HEK293 (cell line): ENCODE results near the gene TDG.

Experiments used
- CTCF ChIA-PET: fragments of 350-600 bp; formaldehyde crosslinking; extraction: SDS; loops from one replicate; lab custom pipeline; 2021; ENCODE audit warnings: antibody characterized with exemption; lab: Yijun Ruan, JAX
- POLR2A ChIA-PET: fragments of 300-600 bp; formaldehyde crosslinking; extraction: SDS; loops from one replicate; lab custom pipeline; 2020; ENCODE audit warnings: antibody characterized with exemption, inconsistent platforms; lab: Yijun Ruan, JAX
- H3K27ac ChIP-seq: fragments of 200-500 bp; sonication (Bioruptor generic); 2 replicates; pipeline ENCODE4 v1.5.1; 2014; ENCODE audit warnings: low read depth, low read length, control low read depth, inconsistent platforms; ENCODE audit errors: extremely low read depth
- H3K36me3 ChIP-seq, 2 experiments: fragments of 200-500 bp in 1 of 2; sonication (Bioruptor generic) in 1 of 2; 1 replicate in 1 of 2; 2 replicates in 1 of 2; pipeline ENCODE4 v1.5.1; 2014 to 2017; ENCODE audit warnings: inconsistent platforms in 2 of 2, low read length in 2 of 2; ENCODE audit not compliant: control insufficient read depth in 2 of 2, insufficient read depth in 1 of 2
- H3K4me1 ChIP-seq: fragments of 200-500 bp; sonication (Bioruptor generic); 2 replicates; pipeline ENCODE4 v1.5.1; 2014; ENCODE audit warnings: mild to moderate bottlenecking, low read length, inconsistent platforms; ENCODE audit not compliant: control insufficient read depth, insufficient read depth
- H3K4me3 ChIP-seq: 2 replicates; pipeline ENCODE4 v1.5.1; 2011; ENCODE audit warnings: low read depth, mild to moderate bottlenecking, control low read depth, low read length, moderate library complexity
- H3K9me3 ChIP-seq: fragments of 200-500 bp; sonication (Bioruptor generic); 2 replicates; pipeline ENCODE4 v1.5.1; 2014; ENCODE audit warnings: low read depth, low read length, inconsistent platforms; ENCODE audit not compliant: control insufficient read depth, insufficient read depth
- KLF10 ChIP-seq: fragments of 450-650 bp; IDR thresholded peaks from 2 replicates; pipeline ENCODE4 v1.5.1; 2018; ENCODE audit warnings: missing biosample characterization, mild to moderate bottlenecking, missing genetic modification characterization
- MYNN ChIP-seq: fragments of 450-650 bp; formaldehyde crosslinking; IDR thresholded peaks from 2 replicates; pipeline ENCODE4 v1.5.1; 2016; ENCODE audit warnings: missing biosample characterization, missing genetic modification characterization, borderline replicate concordance
- PRDM1 ChIP-seq: fragments of 450-650 bp; formaldehyde crosslinking; IDR thresholded peaks from 2 replicates; pipeline ENCODE4; 2016; ENCODE audit warnings: missing biosample characterization, missing genetic modification characterization
- SALL2 ChIP-seq: fragments of 450-650 bp; formaldehyde crosslinking; IDR thresholded peaks from 2 replicates; pipeline ENCODE4 v1.5.0; 2017; ENCODE audit warnings: missing biosample characterization, mild to moderate bottlenecking, missing genetic modification characterization, borderline replicate concordance
- SCRT1 ChIP-seq: fragments of 450-650 bp; formaldehyde crosslinking; IDR thresholded peaks from 2 replicates; pipeline ENCODE4 v1.5.1; 2016; ENCODE audit warnings: missing biosample characterization, missing genetic modification characterization, borderline replicate concordance
- SCRT2 ChIP-seq: fragments of 450-650 bp; formaldehyde crosslinking; IDR thresholded peaks from 2 replicates; pipeline ENCODE4 v1.5.1; 2016; ENCODE audit warnings: missing biosample characterization, missing genetic modification characterization
- ZBTB21 ChIP-seq: fragments of 450-650 bp; formaldehyde crosslinking; IDR thresholded peaks from 2 replicates; pipeline ENCODE4 v1.5.1; 2017; ENCODE audit warnings: missing biosample characterization, missing genetic modification characterization
- ZIC2 ChIP-seq: fragments of 450-650 bp; formaldehyde crosslinking; IDR thresholded peaks from 2 replicates; pipeline ENCODE4 v1.5.1; 2016; ENCODE audit warnings: missing biosample characterization, missing genetic modification characterization
- ZNF112 ChIP-seq: fragments of 450-650 bp; formaldehyde crosslinking; IDR thresholded peaks from 2 replicates; pipeline ENCODE4 v1.5.0; 2017; ENCODE audit warnings: missing biosample characterization, missing genetic modification characterization
- ZNF114 ChIP-seq: fragments of 450-650 bp; formaldehyde crosslinking; IDR thresholded peaks from 2 replicates; pipeline ENCODE4 v1.5.0; 2017; ENCODE audit warnings: missing biosample characterization, missing genetic modification characterization
- ZNF302 ChIP-seq: fragments of 450-650 bp; formaldehyde crosslinking; IDR thresholded peaks from 2 replicates; pipeline ENCODE4 v1.5.1; 2016; ENCODE audit warnings: missing biosample characterization, missing genetic modification characterization, low read depth
- ZNF404 ChIP-seq: fragments of 450-650 bp; formaldehyde crosslinking; IDR thresholded peaks from 2 replicates; pipeline ENCODE4 v1.5.1; 2017; ENCODE audit warnings: missing biosample characterization, missing genetic modification characterization
- ZNF423 ChIP-seq: fragments of 450-650 bp; formaldehyde crosslinking; IDR thresholded peaks from 2 replicates; pipeline ENCODE4 v1.5.1; 2016; ENCODE audit warnings: missing biosample characterization, missing genetic modification characterization
- ZNF530 ChIP-seq: fragments of 450-650 bp; formaldehyde crosslinking; IDR thresholded peaks from 2 replicates; pipeline ENCODE4 v1.5.1; 2016; ENCODE audit warnings: low read depth, missing biosample characterization, missing genetic modification characterization
- ZNF558 ChIP-seq: fragments of 450-650 bp; formaldehyde crosslinking; IDR thresholded peaks from 2 replicates; pipeline ENCODE4 v1.5.1; 2016; ENCODE audit warnings: missing biosample characterization, missing genetic modification characterization
- ZNF629 ChIP-seq: fragments of 450-650 bp; formaldehyde crosslinking; IDR thresholded peaks from 2 replicates; pipeline ENCODE4 v1.5.1; 2017; ENCODE audit warnings: missing biosample characterization, missing genetic modification characterization
- ZNF747 ChIP-seq: fragments of 450-650 bp; formaldehyde crosslinking; IDR thresholded peaks from 2 replicates; pipeline ENCODE4 v1.5.1; 2016; ENCODE audit warnings: missing biosample characterization, missing genetic modification characterization
- ZNF76 ChIP-seq: fragments of 450-650 bp; formaldehyde crosslinking; IDR thresholded peaks from 2 replicates; pipeline ENCODE4; 2016; ENCODE audit warnings: low read depth, missing biosample characterization, missing genetic modification characterization, borderline replicate concordance
- ZNF837 ChIP-seq: fragments of 450-650 bp; formaldehyde crosslinking; IDR thresholded peaks from 2 replicates; pipeline ENCODE4 v1.5.1; 2016; ENCODE audit warnings: missing biosample characterization, missing genetic modification characterization
- TF ChIP-seq, protein P1 (sequence below): fragments of 450-650 bp; formaldehyde crosslinking; IDR thresholded peaks from 2 replicates; pipeline ENCODE4 v1.5.1; 2016; ENCODE audit warnings: missing biosample characterization, missing genetic modification characterization, low read depth
- TF ChIP-seq, protein P2 (sequence below): fragments of 450-650 bp; formaldehyde crosslinking; IDR thresholded peaks from 2 replicates; pipeline ENCODE4 v1.5.1; 2017; ENCODE audit warnings: missing biosample characterization, missing genetic modification characterization
- TF ChIP-seq, protein P3 (sequence below): fragments of 450-650 bp; formaldehyde crosslinking; IDR thresholded peaks from 2 replicates; pipeline ENCODE4 v1.5.1; 2016; ENCODE audit warnings: missing biosample characterization, missing genetic modification characterization, low read depth

TDG gene

DNA sequence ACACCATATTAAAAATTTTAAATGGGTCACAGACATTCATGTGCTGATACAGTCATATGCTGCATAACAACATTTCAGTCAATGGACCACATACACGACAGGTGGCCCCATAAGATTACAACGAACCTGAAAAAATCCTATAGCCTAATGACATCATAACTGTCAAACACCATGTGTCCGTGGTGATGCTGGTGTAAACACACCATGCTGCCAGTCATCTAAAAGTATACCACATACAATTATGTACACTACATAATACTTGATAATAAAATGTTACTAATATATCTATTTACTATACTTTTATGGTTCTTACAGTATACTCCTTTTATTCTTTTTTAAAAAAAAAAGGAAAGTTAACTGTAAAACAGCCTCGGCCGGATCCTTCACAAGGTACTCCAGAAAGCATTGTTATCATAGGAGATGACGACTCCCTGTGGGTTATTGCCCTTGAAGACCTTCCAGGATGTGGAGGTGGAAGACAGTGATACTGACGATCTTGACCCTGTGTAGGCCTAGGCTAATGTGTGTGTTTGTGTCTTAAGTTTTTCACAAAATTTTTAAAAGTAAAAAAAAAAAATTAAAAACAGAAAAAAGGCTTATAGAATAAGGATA, 5.0 kb upstream of the TDG start:
- ChIA-PET CTCF (no interaction called here), POLR2A (interaction anchor here (1.8 kb wide), 1 partner anchor 31 kb away, joined by 4 read pairs; the partner anchor contains the start of gene HSP90B1)
- H3K27ac ChIP-seq = no peak overlapping the region
- no peak for TF ChIP-seq PRDM1
- no peak for TF ChIP-seq SALL2 (tag by site-specific recombination)
- 0 out of 2 replicates have a peak, but pooled peaks have one; percentile 46 for TF ChIP-seq ZNF629 (tag by site-specific recombination)
- TF ChIP-seq ZNF114 = no peak
- TF ChIP-seq, protein P1, sequence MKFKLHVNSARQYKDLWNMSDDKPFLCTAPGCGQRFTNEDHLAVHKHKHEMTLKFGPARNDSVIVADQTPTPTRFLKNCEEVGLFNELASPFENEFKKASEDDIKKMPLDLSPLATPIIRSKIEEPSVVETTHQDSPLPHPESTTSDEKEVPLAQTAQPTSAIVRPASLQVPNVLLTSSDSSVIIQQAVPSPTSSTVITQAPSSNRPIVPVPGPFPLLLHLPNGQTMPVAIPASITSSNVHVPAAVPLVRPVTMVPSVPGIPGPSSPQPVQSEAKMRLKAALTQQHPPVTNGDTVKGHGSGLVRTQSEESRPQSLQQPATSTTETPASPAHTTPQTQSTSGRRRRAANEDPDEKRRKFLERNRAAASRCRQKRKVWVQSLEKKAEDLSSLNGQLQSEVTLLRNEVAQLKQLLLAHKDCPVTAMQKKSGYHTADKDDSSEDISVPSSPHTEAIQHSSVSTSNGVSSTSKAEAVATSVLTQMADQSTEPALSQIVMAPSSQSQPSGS (tag by site-specific recombination) = peak; percentile 80
- TF ChIP-seq ZBTB21 (tag by site-specific recombination) = 0 out of 2 replicates have a peak, but pooled peaks have one; percentile 30
- TF ChIP-seq, protein P2, sequence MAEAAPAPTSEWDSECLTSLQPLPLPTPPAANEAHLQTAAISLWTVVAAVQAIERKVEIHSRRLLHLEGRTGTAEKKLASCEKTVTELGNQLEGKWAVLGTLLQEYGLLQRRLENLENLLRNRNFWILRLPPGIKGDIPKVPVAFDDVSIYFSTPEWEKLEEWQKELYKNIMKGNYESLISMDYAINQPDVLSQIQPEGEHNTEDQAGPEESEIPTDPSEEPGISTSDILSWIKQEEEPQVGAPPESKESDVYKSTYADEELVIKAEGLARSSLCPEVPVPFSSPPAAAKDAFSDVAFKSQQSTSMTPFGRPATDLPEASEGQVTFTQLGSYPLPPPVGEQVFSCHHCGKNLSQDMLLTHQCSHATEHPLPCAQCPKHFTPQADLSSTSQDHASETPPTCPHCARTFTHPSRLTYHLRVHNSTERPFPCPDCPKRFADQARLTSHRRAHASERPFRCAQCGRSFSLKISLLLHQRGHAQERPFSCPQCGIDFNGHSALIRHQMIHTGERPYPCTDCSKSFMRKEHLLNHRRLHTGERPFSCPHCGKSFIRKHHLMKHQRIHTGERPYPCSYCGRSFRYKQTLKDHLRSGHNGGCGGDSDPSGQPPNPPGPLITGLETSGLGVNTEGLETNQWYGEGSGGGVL (tag by site-specific recombination) = no peak
- TF ChIP-seq ZNF558 (tag by site-specific recombination) = no peak
- TF ChIP-seq SCRT2 (tag by site-specific recombination) = peak; percentile 49
- TF ChIP-seq, protein P3, sequence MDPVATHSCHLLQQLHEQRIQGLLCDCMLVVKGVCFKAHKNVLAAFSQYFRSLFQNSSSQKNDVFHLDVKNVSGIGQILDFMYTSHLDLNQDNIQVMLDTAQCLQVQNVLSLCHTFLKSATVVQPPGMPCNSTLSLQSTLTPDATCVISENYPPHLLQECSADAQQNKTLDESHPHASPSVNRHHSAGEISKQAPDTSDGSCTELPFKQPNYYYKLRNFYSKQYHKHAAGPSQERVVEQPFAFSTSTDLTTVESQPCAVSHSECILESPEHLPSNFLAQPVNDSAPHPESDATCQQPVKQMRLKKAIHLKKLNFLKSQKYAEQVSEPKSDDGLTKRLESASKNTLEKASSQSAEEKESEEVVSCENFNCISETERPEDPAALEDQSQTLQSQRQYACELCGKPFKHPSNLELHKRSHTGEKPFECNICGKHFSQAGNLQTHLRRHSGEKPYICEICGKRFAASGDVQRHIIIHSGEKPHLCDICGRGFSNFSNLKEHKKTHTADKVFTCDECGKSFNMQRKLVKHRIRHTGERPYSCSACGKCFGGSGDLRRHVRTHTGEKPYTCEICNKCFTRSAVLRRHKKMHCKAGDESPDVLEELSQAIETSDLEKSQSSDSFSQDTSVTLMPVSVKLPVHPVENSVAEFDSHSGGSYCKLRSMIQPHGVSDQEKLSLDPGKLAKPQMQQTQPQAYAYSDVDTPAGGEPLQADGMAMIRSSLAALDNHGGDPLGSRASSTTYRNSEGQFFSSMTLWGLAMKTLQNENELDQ (tag by site-specific recombination) = no peak
- no peak for TF ChIP-seq ZNF530
- no peak for TF ChIP-seq ZNF837 (tag by site-specific recombination)
- no peak for TF ChIP-seq MYNN (tag by site-specific recombination)
- 0 out of 2 replicates have a peak, but pooled peaks have one; percentile 11 for TF ChIP-seq ZIC2 (tag by site-specific recombination)
- peaks cover 0 to 5% of the 10 kb centered on the region in 2 experiments; a peak in 1 of 3 replicates for H3K36me3 ChIP-seq
- H3K4me1 ChIP-seq = peaks cover 5% of the 10 kb centered on the region
- H3K4me3 ChIP-seq = no peak overlapping the region
- H3K9me3 ChIP-seq = no peaks in the 10 kb centered on the region

DNA sequence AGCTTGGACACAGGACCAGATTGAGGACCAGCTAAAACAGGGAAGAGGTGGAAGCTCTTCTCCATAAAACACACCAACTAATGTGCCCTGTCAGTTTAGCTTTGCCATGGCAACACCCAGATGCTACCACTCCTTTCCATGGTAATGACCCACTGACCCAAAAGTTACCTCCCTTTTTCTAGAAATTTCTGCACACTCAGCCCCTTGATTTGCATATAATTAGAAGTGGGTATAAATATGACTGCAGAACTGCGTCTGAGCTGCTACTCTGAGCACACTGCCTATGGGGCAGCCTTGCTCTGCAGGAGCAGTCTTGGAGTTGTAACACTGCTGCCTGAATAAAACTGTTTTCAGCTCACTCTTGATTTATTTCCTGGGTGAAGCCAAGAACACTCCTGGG, 3.2 kb upstream of the TDG start:
- CTCF ChIA-PET = no interaction called here
- peaks cover 0 to 5% of the 10 kb centered on the region in 2 experiments; a peak in 2 of 3 replicates for H3K36me3 ChIP-seq
- H3K9me3 ChIP-seq = no peaks in the 10 kb centered on the region
- TF ChIP-seq KLF10 (tag by site-specific recombination) (no peak), ZNF404 (no peak), ZNF423 (tag by site-specific recombination) (no peak), ZNF76 (tag by site-specific recombination) (no peak), ZNF747 (tag by site-specific recombination) (no peak), SCRT1 (tag by site-specific recombination) (no peak), ZNF112 (tag by site-specific recombination) (no peak), ZNF302 (tag by site-specific recombination) (no peak)
- TF ChIP-seq, all 188 proteins: peak for 0
- POLR2A ChIA-PET = interaction anchor here (1.8 to 4.1 kb wide), 2 partner anchors 33 kb away, joined by 4 to 49 read pairs; partner anchors contain the start of gene HSP90B1
- no peak overlapping the region for H3K27ac ChIP-seq
- peaks cover 7% of the 10 kb centered on the region for H3K4me1 ChIP-seq
- H3K4me3 ChIP-seq = no peak overlapping the region
